Skin of body (tissue), 2 donors: ENCODE measurements around the gene GUCY1A2. TPM values are rescaled to one million over a fixed set of nuclear protein-coding genes. Genes with fewer than 3 reads are reported as not detected.

Experiments used
- DNase-seq: peaks from one replicate; lab custom pipeline; 2025; lab: John Stamatoyannopoulos, UW
- total RNA-seq: library from RNA; depleted of rRNA; stranded (reverse); fragments of >200 nt; gene quantifications from one replicate; pipeline ENCODE4 v1.2.3, GENCODE V29; 2014

The GUCY1A2 gene
- total RNA-seq, 1 donor from 2014 or later = 10.6 TPM

DNA sequence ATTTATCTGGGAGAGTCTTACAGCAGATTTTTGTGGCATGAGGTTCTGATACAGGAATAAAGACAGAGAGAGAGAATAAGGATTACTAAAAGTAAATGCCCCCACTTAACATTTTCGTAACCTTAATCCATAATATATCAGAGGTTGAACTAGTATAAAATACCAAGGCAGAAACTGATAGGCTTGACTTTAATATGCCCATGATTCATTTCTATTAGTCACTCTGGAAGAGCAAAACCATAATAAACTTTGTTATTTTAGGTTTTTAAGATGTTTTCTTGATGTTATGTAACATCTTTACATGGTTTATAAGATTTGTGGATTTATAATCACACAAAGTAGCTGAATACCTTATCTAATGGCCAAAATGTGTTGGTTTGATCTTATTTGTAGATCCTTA lies 19.1 kb downstream of the GUCY1A2 start:
- no peak for DNase-seq

DNA sequence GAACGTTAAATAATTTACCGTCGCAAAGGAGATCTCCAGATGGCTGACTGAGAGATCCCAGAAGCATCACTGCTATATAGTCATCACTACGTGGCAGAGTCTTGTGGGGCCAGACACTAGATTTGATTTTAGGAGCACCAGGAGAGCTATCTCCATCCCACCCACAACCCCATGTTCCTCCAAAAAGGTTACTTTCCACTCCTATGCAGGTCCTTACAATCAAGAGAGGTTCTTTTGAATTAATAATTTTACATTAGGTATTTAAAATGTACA lies 19.4 kb downstream of the GUCY1A2 start:
- DNase-seq = peak; percentile 25

DNA sequence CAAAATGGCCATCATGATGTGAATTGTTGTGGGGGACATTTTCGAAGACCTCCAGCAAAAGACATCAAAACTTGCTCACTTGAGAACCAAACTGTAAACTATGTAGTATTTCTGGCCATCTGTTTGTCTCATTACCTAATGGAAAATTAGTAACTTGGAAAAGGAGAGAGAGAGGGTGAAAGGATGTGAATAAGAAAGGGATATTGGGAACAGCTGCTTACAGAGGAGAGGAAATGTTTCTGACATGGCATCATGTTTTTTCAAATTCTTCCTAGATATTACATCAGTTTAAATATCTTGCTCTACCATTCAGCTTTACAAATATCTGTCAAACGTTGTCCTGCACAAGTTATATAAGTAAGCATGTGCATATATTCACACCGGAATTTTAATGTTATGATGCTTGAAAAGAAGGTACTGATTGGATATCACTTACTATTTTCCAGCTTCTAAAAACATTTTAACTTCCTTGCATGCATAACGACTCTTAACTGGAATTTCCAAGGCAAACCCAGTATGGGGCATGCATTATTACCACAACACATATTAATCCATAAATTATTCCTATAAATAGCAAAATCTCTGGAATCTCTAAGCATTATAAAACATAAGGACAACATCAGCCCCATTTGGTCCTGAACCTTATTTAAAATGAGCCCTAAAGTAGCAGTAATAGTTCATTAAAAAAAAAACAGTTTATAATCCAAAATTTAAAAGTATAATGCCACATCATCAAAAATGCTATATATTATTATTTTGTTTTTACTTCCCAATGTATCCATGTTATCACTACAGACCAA lies 20.0 kb downstream of the GUCY1A2 start:
- DNase-seq = peak; percentile 91

GRCh38 chr11:106997227-106997626 lies 21.0 kb downstream of the GUCY1A2 start:
- DNase-seq = no peak

DNA sequence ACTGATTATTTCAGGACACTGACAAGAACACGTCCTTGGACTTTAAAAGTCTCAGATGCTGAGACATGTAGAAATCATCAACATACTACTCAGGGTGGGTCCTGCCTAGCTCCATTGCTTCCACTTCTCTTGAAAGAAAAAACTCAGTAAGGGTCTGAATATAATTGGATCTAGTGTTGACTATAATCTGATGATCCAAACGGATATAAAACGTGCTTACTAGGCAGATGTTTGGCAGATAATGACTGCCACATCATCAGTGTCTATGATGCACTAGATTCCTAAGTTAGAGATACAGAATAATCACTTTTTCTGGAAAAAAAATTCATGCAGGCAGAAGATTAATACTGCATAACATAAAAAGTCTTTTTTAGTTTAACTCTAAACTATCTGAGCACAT lies 21.6 kb downstream of the GUCY1A2 start:
- no peak for DNase-seq

- DNase-seq = peak; percentile 50
These were observed 27.9 kb downstream of the GUCY1A2 start for GRCh38 chr11:106990331-106990730.

- DNase-seq = no peak
These were observed 29.2 kb downstream of the GUCY1A2 start for GRCh38 chr11:106989078-106989455.

DNA sequence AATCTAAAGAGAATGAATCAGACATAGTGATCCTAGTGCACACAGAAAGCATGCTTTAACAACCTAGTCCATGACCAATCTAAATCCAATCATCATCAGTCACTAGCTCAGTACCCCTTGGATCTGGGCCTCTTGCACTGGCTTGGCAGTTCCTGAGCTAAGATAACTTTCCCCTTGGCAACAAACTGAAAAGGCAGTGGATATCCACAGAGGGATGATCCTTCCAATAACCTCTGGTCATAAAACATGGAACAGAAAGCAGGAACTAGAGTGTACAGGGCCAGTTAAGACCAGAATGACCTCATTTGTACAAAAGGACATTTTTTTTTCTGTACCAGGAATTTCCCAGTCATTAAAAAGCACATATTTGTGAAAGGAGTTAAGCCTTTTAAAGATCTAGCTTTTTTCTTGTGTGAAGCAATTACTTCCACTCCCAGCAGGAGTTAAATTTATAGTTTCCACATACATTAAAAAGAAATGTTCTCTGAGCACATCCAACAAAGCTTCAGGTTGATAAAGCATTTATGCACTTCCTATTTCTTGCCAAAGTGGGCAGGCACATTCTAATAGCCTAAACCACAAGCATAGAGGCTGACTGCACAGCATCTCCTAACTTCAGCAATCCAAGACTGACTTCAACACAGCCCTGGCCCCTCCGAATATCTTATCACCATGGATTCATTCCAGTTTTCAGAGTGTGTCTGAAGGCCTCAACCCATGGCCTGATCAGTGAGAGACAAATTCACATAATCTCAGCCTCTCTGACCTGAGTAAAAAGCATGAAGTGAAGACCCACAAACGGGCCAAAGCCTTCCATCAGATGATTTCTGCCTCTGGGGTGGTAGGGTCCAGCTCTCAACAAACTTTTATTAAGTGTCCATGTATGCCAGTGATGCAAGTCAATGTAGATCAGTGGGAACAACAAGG lies 29.9 kb downstream of the GUCY1A2 start:
- DNase-seq = peak; percentile 76

- no peak for DNase-seq
These were observed 31.6 kb downstream of the GUCY1A2 start for GRCh38 chr11:106986673-106987072.

DNA sequence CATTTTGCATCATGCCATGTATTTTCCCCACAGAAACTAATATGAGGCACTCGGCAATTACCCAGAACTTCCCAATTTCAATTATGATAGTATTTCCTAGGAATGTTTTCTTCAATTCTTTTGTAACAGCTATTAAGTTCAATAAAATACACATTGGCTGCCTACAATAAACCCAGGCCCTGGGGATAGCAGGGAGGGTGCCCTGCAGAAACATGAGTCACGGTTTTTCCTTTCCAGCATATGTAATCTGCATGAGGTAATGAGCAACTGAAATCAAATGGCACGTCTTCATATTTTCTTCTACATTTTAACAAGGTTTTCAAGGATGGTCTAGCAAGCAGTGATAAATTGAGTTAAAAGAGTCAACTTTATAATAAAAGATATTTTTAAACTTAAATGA lies 32.0 kb downstream of the GUCY1A2 start:
- DNase-seq = peak; percentile 57

- DNase-seq = no peak
These were observed 34.3 kb downstream of the GUCY1A2 start for GRCh38 chr11:106983991-106984390.

- no peak for DNase-seq
These were observed 35.0 kb downstream of the GUCY1A2 start for GRCh38 chr11:106983261-106983660.

GRCh38 chr11:106974831-106975230 lies 43.4 kb downstream of the GUCY1A2 start:
- no peak for DNase-seq

GRCh38 chr11:106971864-106972263 lies 46.4 kb downstream of the GUCY1A2 start:
- no peak for DNase-seq

DNA sequence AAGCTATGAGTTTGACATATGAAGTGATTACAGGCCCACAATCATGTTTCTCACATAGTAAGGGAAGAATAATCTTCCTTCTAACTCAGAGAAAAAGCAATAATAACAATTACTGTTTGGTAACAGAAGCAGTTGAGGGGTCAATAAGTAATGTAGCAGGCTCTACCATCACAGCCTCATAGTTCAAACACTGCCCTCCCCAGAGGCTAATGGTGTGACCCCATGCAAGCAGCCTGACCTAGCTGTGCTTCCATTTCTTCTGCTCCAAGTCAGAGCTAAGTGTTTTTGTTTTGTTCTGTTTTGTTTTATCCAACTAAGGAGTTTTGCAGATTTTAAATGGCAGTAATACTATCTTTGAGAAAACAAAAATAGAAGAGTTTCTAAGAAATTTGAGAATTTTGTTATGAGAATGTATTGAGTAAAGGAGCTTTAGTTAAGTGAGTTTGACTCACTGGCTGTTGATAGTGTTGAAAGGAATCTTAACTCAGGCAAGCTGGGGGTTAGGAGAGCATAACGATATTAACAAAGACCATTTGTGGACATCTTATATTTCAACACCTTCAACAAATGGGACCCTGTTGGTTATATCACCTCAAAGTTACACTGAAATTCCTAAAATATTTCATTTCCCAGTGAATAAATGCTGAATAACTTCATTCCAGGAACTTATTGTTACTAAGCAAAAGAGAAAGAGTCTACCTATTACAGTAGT lies 48.5 kb downstream of the GUCY1A2 start:
- no peak for DNase-seq

DNA sequence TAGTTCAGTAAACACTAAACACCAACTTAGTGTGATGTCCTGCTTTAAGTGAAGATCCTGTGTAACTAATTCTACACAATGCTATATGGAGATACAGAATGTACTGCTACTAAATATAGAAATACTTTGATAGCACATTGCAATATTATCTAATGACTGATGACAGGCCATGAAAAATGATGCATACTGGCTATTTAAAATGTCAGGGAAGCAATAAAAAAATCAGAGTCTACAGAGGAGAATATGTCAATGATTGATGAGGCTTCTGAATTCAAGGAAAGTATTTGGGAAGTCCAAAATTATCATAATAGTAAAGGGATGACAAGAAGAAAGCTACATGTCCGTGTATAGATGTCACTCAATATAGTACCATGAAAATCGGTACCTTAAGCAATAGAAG lies 55.3 kb downstream of the GUCY1A2 start:
- DNase-seq = no peak

DNA sequence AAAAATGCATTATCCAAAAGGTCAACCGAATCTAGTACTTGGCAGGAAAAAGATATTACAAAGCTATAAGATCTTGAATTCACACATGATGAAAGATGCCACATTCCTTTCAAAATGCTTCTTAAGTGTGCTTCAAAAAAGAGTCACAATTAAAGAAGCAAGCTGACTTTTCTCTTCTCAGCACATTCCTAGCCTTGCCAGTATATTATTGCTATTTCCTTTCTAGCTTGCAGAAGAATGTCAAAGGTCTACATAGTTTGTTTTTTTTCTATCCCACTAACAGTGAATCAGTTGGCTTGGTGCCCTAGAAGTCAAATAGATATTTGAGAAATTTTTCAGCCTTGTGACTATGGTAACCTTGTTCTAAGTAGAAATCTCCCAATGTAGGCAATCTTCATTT lies 56.8 kb downstream of the GUCY1A2 start:
- DNase-seq = peak; percentile 29

DNA sequence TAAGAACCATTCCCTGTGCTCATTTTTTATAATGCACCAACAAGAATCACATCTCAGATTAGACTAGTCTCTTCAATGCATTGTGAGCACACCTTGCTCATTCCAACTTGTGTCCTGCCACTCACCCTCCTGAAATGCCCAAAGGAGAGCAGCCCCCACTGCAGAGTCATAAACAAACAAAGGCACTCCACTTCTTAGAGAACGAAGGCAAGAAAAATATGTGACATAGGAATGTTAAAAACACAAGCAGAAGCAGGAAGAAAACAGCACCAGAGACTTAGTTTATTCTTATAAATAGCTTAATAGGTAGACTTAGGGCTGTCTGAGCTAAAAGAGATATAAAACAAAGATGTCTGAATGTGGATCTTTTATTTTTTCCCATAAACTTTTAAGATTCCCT lies 57.2 kb downstream of the GUCY1A2 start:
- DNase-seq = no peak

GRCh38 chr11:106959800-106960199 lies 58.5 kb downstream of the GUCY1A2 start:
- DNase-seq = peak; percentile 10

- no peak for DNase-seq
These were observed 58.9 kb downstream of the GUCY1A2 start for GRCh38 chr11:106959386-106959785.

DNA sequence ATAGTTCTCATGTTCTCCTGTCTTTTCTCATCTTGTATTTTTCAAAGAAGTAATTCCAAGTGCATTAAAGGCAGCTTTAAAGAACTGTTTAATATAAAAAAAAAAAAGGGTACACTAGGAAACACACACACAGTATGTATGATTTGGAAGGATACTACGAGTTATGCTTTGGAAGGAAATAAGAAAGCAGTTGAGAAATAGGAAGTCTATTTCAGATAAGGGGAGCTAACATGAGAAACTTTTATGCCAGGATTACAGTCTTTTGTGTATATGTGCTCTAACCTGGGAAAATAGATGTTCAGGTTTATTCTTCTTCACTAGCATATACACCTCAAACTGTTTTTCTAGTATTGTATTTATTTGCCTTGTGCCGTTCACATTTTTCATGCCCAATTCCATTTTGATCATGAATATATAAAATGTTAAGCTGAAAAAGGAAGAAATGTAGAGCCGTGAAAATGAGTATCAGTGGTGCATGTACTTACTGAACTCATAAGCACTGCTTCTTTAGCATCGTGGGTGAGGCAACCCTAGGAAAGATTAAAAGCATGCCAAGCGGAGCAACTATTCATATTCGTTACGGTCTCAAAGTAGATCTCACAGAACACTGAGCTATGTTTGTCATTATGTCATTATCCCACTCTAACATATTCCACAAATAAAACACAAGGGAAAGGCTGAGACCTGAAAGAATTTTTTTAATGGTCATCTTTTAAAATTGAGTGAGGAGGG lies 59.6 kb downstream of the GUCY1A2 start:
- DNase-seq = no peak
